ENCODE measurements around the gene GPX6. TPM values are rescaled to one million over a fixed set of nuclear protein-coding genes. Genes with fewer than 3 reads are reported as not detected.

The GPX6 gene
- total and polyA plus RNA-seq, 2 of the 13 experiments (the other 11 are each of a cell fraction or from before 2014, with no cell fraction given): not detected

DNA sequence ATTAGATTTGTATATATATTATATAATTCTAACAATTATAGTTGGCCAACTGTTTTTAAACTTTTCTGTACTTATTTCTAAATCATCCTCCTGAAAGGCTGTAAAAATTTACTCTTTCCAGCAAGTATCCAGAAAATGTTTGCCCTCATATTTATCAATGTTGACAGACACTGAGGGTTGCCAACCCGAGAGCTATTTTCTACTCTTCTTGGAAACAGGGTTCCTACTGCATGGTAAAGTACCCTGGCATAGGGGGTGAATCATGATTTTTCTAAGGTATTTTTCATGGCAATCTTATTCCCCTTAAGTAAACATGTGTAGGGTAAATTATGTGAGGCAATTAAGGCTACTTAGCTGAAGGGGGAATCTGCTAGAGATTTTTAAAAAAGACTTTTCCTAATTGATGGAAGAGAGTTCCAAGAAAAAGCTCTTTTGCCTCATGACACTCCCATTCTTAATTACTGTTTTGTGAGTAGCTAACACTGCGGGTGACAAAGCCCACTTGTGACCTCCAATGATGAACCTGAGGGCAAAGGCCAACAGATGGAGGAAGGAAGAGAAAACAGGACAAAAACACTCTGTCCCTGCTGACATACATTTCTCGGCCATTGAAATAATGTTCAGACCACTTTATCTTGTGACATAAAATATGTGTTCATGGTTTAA, 48.0 kb upstream of the GPX6 start (continued):
- TF ChIP-seq DNMT1 (CRISPR knock-in tag; IDR thresholded peaks at IDR 0.05): no peak
- TF ChIP-seq, protein P1, sequence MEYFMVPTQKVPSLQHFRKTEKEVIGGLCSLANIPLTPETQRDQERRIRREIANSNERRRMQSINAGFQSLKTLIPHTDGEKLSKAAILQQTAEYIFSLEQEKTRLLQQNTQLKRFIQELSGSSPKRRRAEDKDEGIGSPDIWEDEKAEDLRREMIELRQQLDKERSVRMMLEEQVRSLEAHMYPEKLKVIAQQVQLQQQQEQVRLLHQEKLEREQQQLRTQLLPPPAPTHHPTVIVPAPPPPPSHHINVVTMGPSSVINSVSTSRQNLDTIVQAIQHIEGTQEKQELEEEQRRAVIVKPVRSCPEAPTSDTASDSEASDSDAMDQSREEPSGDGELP (IDR thresholded peaks at IDR 0.05; ENCODE audit: borderline replicate concordance, low read depth): peak; percentile 46; the same call in 1 of the 2 replicates
- TF ChIP-seq, protein P2, sequence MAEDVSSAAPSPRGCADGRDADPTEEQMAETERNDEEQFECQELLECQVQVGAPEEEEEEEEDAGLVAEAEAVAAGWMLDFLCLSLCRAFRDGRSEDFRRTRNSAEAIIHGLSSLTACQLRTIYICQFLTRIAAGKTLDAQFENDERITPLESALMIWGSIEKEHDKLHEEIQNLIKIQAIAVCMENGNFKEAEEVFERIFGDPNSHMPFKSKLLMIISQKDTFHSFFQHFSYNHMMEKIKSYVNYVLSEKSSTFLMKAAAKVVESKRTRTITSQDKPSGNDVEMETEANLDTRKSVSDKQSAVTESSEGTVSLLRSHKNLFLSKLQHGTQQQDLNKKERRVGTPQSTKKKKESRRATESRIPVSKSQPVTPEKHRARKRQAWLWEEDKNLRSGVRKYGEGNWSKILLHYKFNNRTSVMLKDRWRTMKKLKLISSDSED (CRISPR knock-in tag; IDR thresholded peaks at IDR 0.05): no peak
- TF ChIP-seq, protein P3, sequence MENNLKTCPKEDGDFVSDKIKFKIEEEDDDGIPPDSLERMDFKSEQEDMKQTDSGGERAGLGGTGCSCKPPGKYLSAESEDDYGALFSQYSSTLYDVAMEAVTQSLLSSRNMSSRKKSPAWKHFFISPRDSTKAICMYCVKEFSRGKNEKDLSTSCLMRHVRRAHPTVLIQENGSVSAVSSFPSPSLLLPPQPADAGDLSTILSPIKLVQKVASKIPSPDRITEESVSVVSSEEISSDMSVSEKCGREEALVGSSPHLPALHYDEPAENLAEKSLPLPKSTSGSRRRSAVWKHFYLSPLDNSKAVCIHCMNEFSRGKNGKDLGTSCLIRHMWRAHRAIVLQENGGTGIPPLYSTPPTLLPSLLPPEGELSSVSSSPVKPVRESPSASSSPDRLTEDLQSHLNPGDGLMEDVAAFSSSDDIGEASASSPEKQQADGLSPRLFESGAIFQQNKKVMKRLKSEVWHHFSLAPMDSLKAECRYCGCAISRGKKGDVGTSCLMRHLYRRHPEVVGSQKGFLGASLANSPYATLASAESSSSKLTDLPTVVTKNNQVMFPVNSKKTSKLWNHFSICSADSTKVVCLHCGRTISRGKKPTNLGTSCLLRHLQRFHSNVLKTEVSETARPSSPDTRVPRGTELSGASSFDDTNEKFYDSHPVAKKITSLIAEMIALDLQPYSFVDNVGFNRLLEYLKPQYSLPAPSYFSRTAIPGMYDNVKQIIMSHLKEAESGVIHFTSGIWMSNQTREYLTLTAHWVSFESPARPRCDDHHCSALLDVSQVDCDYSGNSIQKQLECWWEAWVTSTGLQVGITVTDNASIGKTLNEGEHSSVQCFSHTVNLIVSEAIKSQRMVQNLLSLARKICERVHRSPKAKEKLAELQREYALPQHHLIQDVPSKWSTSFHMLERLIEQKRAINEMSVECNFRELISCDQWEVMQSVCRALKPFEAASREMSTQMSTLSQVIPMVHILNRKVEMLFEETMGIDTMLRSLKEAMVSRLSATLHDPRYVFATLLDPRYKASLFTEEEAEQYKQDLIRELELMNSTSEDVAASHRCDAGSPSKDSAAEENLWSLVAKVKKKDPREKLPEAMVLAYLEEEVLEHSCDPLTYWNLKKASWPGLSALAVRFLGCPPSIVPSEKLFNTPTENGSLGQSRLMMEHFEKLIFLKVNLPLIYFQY (CRISPR knock-in tag; IDR thresholded peaks at IDR 0.05; ENCODE audit: borderline replicate concordance): no peak
- no peak; the same call in 1 of the 2 replicates for TF ChIP-seq NR2F6 (IDR thresholded peaks at IDR 0.05)
- TF ChIP-seq NR2F6 (CRISPR knock-in tag; IDR thresholded peaks at IDR 0.05): 0 out of 2 replicates have a peak, but pooled peaks have one; percentile 41
- TF ChIP-seq PTBP1 (IDR thresholded peaks at IDR 0.05; ENCODE audit: low read depth, low read length, poor library complexity, severe bottlenecking): no peak
- no peak for TF ChIP-seq ZNF432 (CRISPR knock-in tag; IDR thresholded peaks at IDR 0.05; ENCODE audit: borderline replicate concordance)
- no peak for TF ChIP-seq NFKBIZ (CRISPR knock-in tag; IDR thresholded peaks at IDR 0.05)
- no peak for TF ChIP-seq PCBP1 (IDR thresholded peaks at IDR 0.05; ENCODE audit: borderline replicate concordance, low read depth, low read length)
- TF ChIP-seq ZFX (CRISPR knock-in tag; IDR thresholded peaks at IDR 0.05; ENCODE audit: low read depth): no peak
- TF ChIP-seq ARID3A (IDR thresholded peaks at IDR 0.05; ENCODE audit: low read depth, low read length): no peak
- no peak for TF ChIP-seq ZNF180 (CRISPR knock-in tag; IDR thresholded peaks at IDR 0.05; ENCODE audit: borderline replicate concordance, low read depth)
- no peak for TF ChIP-seq KLF13 (CRISPR knock-in tag; IDR thresholded peaks at IDR 0.05)
- TF ChIP-seq SP2 (CRISPR knock-in tag; IDR thresholded peaks at IDR 0.05): no peak
- TF ChIP-seq KMT2B (CRISPR knock-in tag; IDR thresholded peaks at IDR 0.05): no peak
- no peak for TF ChIP-seq PHF21A (CRISPR knock-in tag; IDR thresholded peaks at IDR 0.05)
- peak; percentile 11 to 20; a peak in 1 of 4 replicates for TF ChIP-seq NR2F1 (CRISPR knock-in tag; IDR thresholded peaks at IDR 0.05)
- TF ChIP-seq, protein P4, sequence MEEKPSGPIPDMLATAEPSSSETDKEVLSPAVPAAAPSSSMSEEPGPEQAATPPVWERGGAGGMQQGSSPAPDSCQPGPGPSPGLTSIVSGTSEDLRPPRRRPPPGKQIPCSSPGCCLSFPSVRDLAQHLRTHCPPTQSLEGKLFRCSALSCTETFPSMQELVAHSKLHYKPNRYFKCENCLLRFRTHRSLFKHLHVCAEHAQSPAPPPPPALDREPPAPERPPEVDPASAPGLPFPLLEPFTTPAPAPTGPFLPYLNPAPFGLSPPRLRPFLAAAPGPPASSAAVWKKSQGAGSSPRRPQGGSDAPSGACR (CRISPR knock-in tag; IDR thresholded peaks at IDR 0.05): no peak
- no peak for TF ChIP-seq ZNF367 (CRISPR knock-in tag; IDR thresholded peaks at IDR 0.05; ENCODE audit: borderline replicate concordance)
